Activated CD4-positive, CD25-positive, alpha-beta regulatory T cell (primary cell): ENCODE results near the gene EGFL8.

Source experiments
- DNase-seq, 4 experiments: peaks; one replicate each; lab custom pipeline; 2025; lab: John Stamatoyannopoulos, UW

Gene EGFL8

DNA sequence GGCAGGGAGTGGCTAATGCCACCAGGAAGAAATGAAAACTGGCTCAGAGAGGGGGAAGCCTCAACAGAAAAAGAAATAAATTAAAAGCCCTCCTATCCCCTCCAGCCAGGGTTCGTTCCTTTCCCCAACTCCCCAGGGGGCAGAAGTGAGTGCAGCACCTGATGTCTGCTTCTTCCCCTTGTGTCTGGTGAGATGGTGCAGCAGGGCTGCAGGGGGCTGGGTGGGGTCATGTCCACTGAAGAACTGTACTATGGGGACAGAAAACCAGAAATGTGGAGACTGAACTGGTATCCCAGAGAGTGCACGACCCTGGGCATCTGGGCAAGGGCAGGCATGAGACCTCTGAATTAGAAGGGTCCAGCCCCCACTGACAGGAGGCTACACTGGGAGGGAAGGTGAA is 4.0 kb downstream of the EGFL8 start:
- no peak for DNase-seq

DNA sequence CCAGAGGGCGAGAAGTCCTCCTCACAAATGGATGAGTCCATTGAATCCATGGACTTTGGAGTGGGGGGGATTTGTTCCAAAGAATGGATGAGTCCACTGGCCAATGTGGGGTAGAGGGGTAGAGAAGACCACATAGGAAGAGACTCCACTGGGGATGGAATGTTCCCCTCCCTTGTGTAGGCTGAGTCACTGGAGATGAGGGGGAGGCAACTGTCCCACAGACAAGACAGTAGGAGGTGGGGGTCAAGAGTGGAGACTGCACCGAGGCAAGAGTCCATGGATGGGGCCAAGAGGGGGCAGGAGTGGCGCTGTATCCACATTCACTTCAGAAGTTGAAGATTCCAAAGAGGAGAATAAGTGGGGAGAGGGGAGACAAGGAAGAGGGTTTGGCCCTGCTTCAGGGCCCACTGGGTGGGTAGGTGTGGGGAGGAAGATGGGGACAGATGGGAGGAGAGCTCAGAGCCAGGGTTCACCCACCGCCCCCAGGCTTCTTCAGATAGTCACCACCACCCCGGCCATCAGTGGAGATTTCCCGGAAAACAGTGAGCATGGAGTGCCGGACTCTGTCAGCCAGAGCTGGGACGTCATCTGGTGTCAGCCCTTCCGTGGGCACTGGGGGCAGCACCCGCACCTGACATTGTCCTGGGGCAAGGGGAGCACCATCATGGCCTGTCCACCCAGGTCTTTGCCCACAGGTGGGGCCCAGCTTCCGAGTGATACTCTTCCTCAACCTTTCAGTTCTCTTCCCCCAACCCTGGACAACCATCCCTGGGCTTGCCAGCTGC is 4.6 kb downstream of the EGFL8 start:
- no peak for DNase-seq

DNA sequence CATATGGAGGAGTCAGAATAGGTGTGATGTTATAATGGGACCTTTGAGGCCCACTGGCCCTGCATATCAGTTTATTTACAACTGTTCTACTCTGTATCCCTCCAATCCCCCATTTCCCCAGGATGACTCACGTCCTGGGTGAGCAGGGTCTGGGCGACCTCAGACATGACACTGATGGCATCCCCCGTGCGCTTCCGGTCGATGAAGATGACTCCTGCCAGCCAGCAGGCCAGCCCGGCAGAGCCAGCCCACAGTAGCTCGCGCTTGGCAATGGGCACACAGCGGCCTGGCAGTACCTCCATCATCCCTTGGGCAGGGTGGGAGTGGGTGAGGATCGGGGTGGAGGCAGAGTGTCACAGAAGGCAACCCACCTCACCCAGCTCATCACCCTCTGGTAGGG is 5.9 kb downstream of the EGFL8 start:
- DNase-seq = no peak

DNA sequence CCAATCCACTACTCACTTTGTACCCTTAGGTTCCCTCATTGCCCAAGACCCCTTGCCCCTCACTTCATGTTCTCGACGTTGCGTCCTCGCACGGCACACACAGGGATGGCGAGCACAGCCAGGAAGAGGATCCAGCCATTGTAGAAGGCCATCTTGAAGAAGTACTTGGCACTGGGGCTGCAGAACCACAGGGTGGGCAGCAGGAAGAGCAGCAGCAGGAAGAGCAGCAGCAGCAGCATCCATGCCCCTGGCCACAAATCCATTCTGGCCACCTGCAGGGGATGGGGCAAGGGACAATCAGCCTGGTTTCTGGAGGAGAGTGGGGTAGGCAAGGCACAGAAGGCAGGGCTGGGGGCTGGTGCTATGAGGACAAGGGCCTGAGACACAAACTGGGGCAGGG is 6.8 kb downstream of the EGFL8 start:
- no peak for DNase-seq

DNA sequence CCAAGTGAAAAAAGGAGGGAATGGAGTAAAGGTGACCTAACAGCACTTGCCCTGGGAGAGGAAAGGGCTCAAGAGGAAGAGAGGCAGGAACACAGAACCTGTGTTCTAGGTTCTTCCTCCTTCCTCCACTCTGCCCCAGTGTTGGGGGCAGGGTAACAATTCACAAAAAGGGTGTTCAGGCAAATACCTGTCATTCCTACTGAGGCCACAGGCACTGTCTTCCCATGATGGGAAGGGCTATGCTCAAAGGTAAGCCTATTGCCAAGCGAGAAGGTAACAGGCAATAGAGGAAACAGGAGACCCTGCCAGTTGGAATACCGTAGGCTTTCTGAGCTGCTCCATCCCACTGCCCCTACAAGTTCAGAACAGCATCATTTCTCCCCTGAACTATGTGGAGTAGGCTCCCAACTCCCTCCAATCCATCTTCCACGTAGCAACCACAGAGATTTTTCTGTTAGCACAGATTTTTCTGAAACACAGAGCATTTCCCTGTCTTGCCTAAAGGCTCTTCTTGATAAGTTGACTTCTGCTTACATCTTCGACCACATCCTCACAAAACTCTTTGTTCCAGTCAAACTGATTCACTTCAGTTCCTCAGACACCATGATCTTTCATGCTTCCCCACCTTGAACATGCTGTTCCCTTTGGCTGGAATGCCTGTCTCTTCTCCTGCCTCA is 8.8 kb downstream of the EGFL8 start:
- DNase-seq = no peak

DNA sequence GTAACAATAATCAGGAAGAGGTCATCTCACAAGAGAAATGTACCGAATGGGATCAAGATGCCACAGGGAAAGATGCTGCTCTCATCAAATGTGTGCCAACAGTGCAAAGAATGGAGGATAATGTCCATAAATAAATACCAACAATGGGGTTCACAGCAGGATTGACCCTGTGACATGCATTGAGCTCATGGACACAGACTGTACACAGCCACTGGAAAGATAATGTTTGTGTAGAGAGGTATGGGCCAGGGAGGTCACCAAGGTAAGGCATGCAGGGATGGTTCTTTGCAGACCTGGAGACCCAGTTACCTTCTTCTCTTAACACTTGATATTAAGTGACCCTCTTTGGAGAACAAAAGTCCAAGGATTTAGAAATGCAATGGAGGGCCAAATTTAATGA is 10.0 kb downstream of the EGFL8 start:
- DNase-seq = no peak

DNA sequence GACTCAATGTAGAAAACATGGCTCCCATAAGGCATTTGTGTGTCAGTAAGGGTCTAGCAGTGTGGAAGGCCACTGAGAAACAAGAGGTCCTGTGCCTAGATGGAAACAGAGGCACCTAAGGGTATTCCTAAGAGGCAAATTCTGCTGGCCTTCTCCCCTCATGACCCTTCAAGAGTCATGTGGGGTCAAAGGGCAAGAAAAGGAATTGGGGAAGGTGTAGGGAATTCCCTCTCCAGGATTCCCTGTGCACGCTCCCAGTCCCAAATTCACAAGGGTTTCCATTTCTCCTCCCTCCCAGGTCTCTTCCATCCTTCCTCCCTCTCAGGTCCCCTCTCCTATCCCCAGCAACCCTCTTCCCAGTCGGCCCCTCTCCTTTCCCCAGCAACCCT is 10.9 kb downstream of the EGFL8 start:
- no peak for DNase-seq

DNA sequence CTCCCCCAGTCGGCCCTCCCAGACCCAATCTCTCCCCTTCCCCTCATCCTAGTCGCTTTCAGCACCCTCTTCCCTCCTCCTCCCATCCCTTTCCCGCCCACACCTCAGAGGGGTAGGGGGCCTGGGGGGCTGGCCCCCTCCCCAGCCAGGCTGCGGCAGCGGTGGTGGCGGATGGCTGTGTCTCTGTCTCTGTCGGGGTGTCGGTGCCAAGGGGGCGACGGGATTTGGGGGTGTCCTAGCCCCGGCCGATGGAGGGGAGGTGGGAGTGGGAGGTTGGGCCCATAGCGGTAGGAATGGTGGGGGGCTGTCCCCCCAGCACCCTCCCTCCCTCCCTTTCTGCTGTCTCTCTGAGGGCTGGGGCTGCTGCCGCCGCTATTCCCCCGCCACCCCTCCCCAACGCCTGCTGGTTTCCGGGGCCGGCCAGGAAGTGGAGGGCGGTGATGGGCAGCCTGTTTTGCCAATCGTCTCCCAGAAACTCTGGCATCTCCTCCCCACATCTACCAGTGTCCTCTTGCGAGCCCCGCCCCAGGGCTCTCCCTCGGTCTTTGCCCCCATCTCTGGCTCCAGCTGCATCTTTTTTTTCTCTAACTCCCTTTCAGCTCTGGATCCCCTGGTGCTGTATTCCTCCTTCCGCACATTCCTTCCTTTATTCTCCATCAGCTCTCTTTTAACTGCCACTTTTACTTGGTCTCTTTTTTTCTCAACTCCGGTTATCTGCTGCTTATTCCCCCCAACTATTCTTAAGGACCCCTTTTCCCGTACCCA is 11.5 kb downstream of the EGFL8 start, which contains the start of gene AGPAT1:
Gene AGPAT1, minus strand, starts transcription at position 374 of the 765 bp plus-strand sequence. CDS start 4,588 bp downstream, outside the sequence.
- DNase-seq = peak; percentile 86 to 94 (median 90)

DNA sequence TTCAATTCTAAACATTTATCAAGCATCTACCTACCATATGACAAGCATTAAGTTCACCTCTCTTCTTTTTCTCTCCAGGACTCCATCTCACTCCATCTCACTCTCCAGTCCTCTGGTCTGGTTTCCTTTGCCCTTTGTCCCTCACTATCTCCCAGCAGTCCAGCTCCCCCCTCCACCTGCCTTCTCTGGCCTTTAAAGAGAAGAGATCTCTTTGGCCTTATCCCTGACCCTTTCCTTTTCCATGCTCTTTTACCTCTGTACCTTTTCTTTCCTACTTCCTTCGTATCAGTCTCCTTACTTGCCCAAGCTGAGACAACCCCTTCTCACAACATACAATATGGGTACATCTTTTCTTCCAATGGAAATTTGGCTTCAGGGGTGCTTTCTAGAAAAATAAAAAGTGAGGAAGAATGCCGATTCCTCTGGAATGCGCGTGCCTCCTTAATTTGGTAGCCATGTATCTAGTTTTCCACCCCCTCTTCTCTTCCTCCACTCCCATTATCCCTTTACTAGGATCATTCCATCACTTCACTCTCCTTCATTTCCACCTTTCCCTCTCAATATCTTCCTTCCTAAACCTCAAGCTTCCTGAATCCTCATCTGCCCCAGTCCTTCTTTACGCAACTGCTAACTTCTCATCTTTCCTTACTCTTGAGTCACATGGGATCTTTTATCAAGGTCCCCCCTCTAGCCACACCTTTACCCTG is 12.2 kb downstream of the EGFL8 start:
- DNase-seq = no peak

DNA sequence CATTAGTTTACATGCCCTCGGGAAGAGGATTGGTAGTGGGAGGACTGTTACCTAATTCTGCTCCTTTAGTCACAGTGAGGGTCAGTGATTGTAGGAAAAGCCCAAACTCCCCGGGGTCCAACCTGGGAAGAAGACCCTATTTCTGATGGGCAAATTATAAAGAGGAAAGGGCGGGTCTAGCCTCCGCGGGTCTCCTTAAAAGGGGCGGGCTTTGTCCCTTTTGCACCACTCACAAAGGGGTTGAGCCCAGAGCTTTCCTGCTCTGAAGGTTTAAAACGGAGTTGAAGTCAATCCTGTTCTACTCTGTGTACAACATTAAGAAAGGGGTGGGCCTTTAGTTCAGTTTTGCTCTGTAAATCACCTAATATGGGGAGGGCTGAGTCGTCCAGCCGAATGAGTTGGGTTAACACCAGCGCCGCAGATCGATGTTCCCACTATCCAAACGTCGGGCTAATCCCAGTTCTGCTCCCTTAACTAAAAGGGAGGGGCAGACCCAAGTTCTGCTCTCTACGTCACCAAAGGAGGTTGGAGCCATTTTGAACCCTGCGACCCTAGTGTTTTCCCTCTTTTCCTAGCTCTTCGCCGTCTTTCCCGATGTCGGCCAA is 12.9 kb downstream of the EGFL8 start:
- DNase-seq = no peak

DNA sequence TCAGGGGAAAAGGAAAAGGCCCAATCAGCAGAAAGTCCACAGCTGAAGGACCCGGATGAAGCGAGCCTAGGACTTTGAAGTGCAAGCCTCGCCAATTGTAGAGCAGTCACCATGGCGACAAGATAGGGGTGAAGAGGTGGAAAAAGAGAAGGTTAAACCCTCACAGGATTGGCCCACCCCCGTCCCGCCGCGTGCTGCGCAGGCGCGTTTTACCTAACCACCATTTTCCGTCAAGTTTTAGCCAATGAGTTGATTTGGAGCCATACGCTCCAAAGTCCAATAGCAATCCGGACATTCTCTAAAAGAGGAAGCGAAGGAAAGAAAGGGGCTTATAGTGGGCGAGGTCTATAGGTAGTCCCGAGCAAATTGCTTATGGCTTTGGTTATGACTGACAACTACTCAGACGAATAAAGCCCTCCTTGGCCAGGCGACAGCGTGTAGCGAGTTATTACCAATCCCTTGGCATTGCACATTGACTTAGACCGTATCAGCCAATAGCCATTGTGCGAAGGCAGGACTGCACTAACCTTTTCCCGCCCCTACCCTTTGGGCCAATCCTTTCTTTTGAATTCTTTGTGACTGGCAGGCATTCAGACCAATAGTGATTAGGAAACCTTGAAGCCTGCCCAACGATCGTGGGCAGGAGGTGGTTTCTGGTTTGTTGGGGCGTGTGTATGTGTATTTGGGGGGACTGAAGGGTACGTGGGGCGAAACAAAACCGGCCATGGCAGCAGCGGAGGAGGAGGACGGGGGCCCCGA is 13.6 kb downstream of the EGFL8 start, which contains the start of gene RNF5:
Gene RNF5, plus strand, starts transcription at position 618 of the 759 bp plus-strand sequence. Its CDS starts 107 bp downstream, at position 725.
- peak; percentile 75 to 89 (median 83) for DNase-seq

DNA sequence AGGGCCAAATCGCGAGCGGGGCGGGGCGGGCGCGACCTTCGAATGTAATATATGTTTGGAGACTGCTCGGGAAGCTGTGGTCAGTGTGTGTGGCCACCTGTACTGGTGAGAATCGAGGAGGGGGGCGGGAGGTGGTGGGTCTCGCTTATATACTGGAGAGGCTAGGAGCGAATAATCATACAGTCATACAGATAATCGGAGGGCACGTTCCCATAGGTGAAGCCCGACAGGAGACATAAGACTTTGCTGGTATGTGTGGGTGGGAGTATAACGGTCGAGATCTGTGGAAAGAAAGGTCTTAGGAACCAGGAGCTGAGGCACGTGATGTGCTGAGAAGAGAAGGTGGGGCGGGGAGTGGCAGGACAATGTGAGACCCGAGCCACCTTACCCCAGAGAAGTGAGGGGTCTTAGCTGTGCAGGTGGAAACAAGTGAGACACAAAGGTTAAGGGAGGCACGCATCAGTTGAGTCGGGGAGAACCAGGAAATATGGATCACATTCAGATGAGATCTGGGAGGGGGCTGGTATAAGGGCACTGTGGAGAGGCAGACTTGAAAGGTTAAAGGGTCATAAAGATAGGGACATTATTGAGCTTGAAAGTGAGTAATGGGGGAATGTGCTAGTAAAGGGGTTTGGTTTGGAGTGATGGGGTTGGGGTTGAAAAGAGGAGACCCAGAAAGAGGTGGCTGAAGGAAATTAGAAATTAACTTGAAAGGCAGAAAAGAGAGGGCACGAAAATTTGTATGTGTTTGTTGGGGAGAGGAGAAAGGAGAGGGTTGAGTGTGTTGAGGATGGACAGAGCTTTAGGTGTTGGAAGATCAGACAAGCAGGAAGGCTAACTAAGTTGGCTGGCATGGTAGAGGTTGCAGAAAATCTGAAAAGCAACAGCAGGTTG is 14.4 kb downstream of the EGFL8 start:
- no peak for DNase-seq

DNA sequence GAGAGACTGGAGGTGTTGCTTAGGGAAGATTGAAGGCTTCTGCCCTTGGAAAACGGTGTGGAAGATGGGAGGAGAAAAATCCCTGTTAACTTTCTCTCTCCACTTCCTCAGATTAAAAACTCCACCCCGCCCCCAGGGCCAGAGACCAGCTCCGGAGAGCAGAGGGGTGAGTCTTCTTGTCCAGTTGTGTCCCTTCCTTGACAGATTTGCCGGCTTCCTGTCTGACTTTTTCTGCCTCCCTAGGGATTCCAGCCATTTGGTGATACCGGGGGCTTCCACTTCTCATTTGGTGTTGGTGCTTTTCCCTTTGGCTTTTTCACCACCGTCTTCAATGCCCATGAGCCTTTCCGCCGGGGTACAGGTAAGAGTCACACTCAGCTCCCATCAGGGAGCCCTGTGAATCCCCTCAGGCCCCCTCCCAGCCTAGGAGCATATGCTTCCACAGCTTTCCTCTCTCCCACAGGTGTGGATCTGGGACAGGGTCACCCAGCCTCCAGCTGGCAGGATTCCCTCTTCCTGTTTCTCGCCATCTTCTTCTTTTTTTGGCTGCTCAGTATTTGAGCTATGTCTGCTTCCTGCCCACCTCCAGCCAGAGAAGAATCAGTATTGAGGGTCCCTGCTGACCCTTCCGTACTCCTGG is 15.5 kb downstream of the EGFL8 start:
- DNase-seq = no peak

DNA sequence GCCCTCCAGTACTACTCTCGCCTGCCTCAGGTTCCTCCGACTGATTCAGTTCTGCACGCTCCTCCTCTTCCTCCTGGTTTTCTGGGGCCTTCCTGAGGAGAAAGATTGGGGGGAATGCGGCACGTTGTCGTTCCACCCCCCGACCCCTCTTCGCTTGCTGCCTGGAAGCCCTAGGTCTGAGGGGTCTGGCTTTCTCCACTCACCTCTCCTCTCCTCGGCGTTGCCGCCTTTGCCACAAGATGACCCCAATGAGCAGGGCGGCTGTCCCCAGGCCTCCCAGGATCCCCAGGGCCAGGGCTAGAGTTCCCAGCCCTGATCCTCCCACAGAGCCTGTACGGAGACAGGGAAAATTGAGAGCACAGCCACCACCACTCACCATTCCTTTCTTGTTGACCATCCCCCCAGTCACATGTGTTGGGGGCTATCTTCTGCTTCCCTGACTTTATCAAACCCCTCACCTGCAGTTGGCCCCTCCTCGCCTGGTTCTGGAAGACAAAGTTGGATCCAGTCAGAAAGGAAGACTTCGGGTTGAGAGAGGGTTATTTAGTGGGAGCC is 16.8 kb downstream of the EGFL8 start:
- DNase-seq = no peak

DNA sequence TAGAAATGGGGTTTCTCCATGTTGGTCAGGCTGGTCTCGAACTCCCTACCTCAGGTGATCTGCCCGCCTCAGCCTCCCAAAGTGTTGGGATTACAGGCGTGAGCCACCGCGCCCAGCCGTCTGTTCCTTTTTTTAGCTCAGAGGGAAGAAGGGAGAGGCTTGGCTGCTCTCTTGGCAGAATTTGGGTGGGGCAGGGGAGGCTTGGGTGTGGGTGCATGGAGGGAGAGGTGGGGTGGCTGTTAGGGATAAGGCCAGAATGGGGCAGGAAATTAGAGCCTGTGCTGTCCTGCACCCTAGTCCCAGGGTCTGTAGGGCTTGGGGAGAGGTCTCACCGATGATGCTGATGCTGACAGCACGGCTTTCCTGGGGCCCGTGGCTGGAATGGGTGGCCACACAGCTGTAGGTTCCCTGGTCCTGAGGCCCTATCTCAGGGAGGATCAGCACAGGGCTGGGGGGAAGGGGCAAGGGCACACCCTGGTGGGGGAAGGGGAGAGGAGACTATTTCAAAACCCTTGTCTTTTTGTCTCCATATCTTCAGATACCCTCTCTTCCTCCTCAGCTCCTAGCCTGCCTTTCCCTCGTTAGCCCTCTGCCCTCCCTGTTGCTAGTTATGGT is 17.6 kb downstream of the EGFL8 start:
- no peak for DNase-seq

DNA sequence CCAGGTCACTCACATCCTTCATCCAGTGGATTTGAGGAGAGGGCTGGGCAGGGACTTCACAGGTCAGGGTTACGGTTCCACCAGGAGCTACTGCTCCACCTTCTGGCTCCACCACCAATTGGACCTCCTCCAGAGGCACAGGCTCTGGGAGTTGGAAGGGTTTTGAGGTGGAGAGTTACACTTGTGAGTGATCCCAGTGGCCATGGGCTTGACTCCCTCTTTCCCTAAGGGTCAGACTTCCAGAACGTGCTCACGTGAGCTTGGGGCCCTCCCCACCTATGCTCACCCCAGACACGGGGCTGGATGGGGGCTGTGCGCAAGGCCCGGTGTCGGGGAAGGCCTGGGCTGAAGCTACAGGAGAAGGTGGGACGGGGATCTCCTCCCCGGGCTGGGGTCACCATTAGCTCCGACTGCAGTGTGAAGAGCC is 18.2 kb downstream of the EGFL8 start:
- no peak for DNase-seq

DNA sequence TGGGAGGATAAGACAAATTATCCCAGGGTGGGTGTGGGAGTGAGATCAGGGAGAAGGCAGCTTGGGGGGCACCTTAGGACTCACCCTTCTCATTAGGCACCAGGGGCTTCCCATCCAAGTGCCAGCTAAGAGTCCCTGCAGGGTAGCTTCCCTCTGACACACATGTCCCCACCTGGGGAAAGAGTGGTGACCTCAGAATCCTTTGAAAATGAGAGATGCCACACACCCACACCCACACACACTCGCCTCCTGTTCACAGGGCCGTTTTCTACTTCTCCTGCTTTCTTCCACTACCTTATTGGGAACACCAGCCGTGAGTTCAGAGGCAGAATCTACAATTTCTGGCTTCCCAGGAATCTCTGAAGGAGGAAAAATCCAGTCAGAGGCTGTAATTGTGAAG is 18.6 kb downstream of the EGFL8 start:
- no peak for DNase-seq

DNA sequence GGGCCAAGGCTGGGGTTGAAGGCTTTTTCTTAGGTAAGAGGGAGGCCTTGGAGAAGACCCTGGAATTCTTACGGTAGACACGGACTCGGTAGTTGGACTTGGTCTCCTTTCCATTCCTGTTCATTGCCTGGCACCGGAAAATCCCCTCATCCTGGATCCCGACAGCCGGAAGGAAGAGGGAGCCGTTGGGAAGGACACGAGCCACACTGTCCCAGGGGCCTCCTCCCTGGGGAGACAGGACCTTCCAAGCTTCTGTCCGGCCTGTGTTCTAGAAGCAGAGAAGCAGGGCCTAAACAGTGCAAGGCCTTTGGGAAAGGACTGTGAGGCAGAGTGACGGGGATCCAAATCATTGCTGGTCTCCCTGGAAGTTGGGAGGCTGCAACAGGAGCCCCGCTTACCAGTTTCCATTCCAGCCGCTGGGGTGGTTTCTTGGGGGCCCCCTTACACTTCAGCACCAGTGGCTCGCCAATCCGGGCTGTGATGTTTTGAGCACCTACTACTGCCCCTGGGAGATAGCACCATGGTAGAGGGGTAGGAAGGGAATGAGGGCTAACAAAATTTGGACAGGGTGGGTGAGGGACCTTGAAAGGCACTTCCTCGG is 19.2 kb downstream of the EGFL8 start:
- no peak for DNase-seq
